ENCODE data around the gene IL21R.

DNA sequence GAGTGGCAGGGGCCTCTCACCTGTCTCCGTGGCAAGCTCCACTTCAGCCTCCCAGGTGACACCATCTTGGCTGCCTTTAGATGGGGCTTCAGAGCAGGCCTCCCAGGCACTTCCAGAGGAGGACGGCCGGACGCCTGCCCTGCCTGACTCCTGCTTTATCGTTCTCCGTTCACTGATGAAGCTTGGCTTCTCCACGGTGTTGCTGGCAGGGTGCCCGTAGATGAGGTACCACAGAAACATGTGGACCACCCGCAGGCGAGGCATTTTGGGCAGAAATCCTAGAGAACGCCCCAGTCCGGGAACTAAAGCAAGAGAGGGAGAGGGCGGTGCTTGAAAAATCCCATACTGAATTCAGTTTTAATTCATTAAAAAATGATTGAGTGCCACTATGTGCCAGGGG, 93.2 kb downstream of the IL21R start:
- no peak for TF ChIP-seq POLR2A (IDR thresholded peaks at IDR 0.05)
- TF ChIP-seq, protein P1, sequence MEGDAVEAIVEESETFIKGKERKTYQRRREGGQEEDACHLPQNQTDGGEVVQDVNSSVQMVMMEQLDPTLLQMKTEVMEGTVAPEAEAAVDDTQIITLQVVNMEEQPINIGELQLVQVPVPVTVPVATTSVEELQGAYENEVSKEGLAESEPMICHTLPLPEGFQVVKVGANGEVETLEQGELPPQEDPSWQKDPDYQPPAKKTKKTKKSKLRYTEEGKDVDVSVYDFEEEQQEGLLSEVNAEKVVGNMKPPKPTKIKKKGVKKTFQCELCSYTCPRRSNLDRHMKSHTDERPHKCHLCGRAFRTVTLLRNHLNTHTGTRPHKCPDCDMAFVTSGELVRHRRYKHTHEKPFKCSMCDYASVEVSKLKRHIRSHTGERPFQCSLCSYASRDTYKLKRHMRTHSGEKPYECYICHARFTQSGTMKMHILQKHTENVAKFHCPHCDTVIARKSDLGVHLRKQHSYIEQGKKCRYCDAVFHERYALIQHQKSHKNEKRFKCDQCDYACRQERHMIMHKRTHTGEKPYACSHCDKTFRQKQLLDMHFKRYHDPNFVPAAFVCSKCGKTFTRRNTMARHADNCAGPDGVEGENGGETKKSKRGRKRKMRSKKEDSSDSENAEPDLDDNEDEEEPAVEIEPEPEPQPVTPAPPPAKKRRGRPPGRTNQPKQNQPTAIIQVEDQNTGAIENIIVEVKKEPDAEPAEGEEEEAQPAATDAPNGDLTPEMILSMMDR (IDR thresholded peaks at IDR 0.05), result no peak

Data from lower leg skin (tissue), 3 donors.